Liver (tissue), 9 donors: Measurements from ENCODE around the gene HMX1. TPM values are rescaled to one million over a fixed set of nuclear protein-coding genes. Genes with fewer than 3 reads are reported as not detected.

Source experiments
- DNase-seq: peaks from one replicate; pipeline ENCODE4 v3.0.0-alpha.2; 2017; ENCODE audit warnings: low spot score
- H3K27ac ChIP-seq, 2 donors: one replicate each; pipeline ENCODE4 v1.7.0; 2013; ENCODE audit warnings: inconsistent platforms in 2 of 2, low read length in 2 of 2, control low read depth in 1 of 2, low read depth in 1 of 2, mild to moderate bottlenecking in 1 of 2
- H3K27me3 ChIP-seq, 4 donors: one replicate each; pipeline versions ENCODE4 v1.6.1 to v1.7.0; 2013; ENCODE audit warnings: low read length in 3 of 4, inconsistent platforms in 1 of 4, mild to moderate bottlenecking in 1 of 4, moderate library complexity in 1 of 4; ENCODE audit not compliant: control insufficient read depth in 4 of 4, insufficient read depth in 4 of 4
- H3K36me3 ChIP-seq, 4 donors: one replicate each; pipeline versions ENCODE4 v1.6.1 to v1.7.0; 2013; ENCODE audit warnings: low read length in 3 of 4, mild to moderate bottlenecking in 3 of 4, low read depth in 1 of 4, moderate library complexity in 1 of 4; ENCODE audit not compliant: control insufficient read depth in 4 of 4, insufficient read depth in 3 of 4
- H3K4me1 ChIP-seq, 4 donors: one replicate each; pipeline versions ENCODE4 v1.6.1 to v1.7.0; 2013; ENCODE audit warnings: low read length in 3 of 4, mild to moderate bottlenecking in 3 of 4, moderate library complexity in 1 of 4; ENCODE audit not compliant: control insufficient read depth in 4 of 4, insufficient read depth in 4 of 4
- H3K4me3 ChIP-seq, 3 donors: one replicate each; pipeline versions ENCODE4 v1.6.1 to v1.7.0; 2013; ENCODE audit warnings: low read length in 3 of 3, control low read depth in 1 of 3, low read depth in 1 of 3, mild to moderate bottlenecking in 1 of 3
- H3K9ac ChIP-seq, 2 donors: one replicate each; pipeline ENCODE4 v1.7.0; 2013; ENCODE audit warnings: low read length in 2 of 2, mild to moderate bottlenecking in 2 of 2, moderate library complexity in 2 of 2, control low read depth in 1 of 2, low read depth in 1 of 2
- H3K9me3 ChIP-seq, 4 donors: one replicate each; pipeline versions ENCODE4 v1.6.1 to v1.7.0; 2013; ENCODE audit warnings: low read length in 3 of 4; ENCODE audit not compliant: control insufficient read depth in 4 of 4
- EGR1 ChIP-seq, 2 donors: IDR thresholded peaks; 2 replicates each; pipeline ENCODE4 v1.6.1; 2016 to 2018; ENCODE audit warnings: antibody characterized with exemption in 2 of 2, low read depth in 2 of 2
- FOXA1 ChIP-seq: IDR thresholded peaks from 2 replicates; pipeline ENCODE4 v1.6.1; 2016; ENCODE audit warnings: antibody characterized with exemption
- GABPA ChIP-seq, 2 donors: IDR thresholded peaks in 1 of 2; conservative IDR thresholded peaks in 1 of 2; 2 replicates each; pipeline ENCODE4 v1.6.1; 2016; ENCODE audit warnings: antibody characterized with exemption in 2 of 2, mild to moderate bottlenecking in 1 of 2, moderate library complexity in 1 of 2
- HNF4A ChIP-seq, 2 donors: conservative IDR thresholded peaks; 2 replicates each; pipeline ENCODE4 v1.6.1; 2016; ENCODE audit warnings: antibody characterized with exemption in 2 of 2, mild to moderate bottlenecking in 2 of 2
- HNF4G ChIP-seq: IDR thresholded peaks from 2 replicates; pipeline ENCODE4 v1.6.1; 2016; ENCODE audit warnings: antibody characterized with exemption
- JUND ChIP-seq, 2 donors: IDR thresholded peaks; 2 replicates each; pipeline ENCODE4 v1.6.1; 2016; ENCODE audit warnings: antibody characterized with exemption in 2 of 2
- NR2F2 ChIP-seq: IDR thresholded peaks from 2 replicates; pipeline ENCODE4 v1.6.1; 2016; ENCODE audit warnings: antibody characterized with exemption
- REST ChIP-seq: IDR thresholded peaks from 2 replicates; pipeline ENCODE4 v1.6.1; 2016; ENCODE audit warnings: antibody characterized with exemption, mild to moderate bottlenecking
- RXRA ChIP-seq, 2 donors: IDR thresholded peaks; 2 replicates each; pipeline ENCODE4 v1.6.1; 2017 to 2018; ENCODE audit warnings: antibody characterized with exemption in 2 of 2, mild to moderate bottlenecking in 1 of 2
- SP1 ChIP-seq: IDR thresholded peaks from 2 replicates; pipeline ENCODE4 v1.6.1; 2018; ENCODE audit warnings: antibody characterized with exemption, mild to moderate bottlenecking
- TAF1 ChIP-seq: conservative IDR thresholded peaks from 2 replicates; pipeline ENCODE4 v1.6.1; 2016; ENCODE audit warnings: antibody characterized with exemption, mild to moderate bottlenecking
- YY1 ChIP-seq: IDR thresholded peaks from 2 replicates; pipeline ENCODE4 v1.6.1; 2016; ENCODE audit warnings: antibody characterized with exemption, mild to moderate bottlenecking
- ZBTB33 ChIP-seq: IDR thresholded peaks from 2 replicates; pipeline ENCODE4 v1.6.1; 2016; ENCODE audit warnings: antibody characterized with exemption
- WGBS: extraction: QIAGEN DNeasy Blood & Tissue Kit; methylation state at CpG from one replicate; pipeline ENCODE4 v1.1.7; 2013; 5-methylcytosine and 5-hydroxymethylcytosine counted together
- polyA plus RNA-seq, 2 donors: library from polyadenylated mRNA; stranded (reverse) in 1 of 2; unstranded in 1 of 2; fragments of 200-250 nt in 1 of 2; fragments of >200 nt in 1 of 2; fragmentation: Nextera tagmentation in 1 of 2; extraction: Ambion mirVana in 1 of 2; gene quantifications; one replicate each; pipeline versions ENCODE4 v1.2.1 to v1.2.3, GENCODE V29; 2013 to 2015
- total RNA-seq, 2 donors: library from RNA; depleted of rRNA; stranded (reverse); fragments of >200 nt; gene quantifications; one replicate each; pipeline ENCODE4 v1.2.3, GENCODE V29; 2014
- TF ChIP-seq, protein P1 (sequence below): fragments of 150-350 bp; IDR thresholded peaks from 2 replicates; pipeline ENCODE4 v1.5.1; 2017; ENCODE audit warnings: improper control_type of control experiment, low read depth, low read length; ENCODE audit not compliant: missing input control
- TF ChIP-seq, protein P2 (sequence below): IDR thresholded peaks from 2 replicates; pipeline ENCODE4 v1.6.1; 2016; ENCODE audit warnings: antibody characterized with exemption
- TF ChIP-seq, protein P3 (sequence below): IDR thresholded peaks from 2 replicates; pipeline ENCODE4 v1.6.1; 2016; ENCODE audit warnings: antibody characterized with exemption
- donor health status: healthy.
- donor health status: healthy.
- donor health status: healthy.
- donor health status: healthy.
- donor health status: healthy.

The HMX1 gene
- total and polyA plus RNA-seq, 4 donors: not detected

- TF ChIP-seq, protein P1, sequence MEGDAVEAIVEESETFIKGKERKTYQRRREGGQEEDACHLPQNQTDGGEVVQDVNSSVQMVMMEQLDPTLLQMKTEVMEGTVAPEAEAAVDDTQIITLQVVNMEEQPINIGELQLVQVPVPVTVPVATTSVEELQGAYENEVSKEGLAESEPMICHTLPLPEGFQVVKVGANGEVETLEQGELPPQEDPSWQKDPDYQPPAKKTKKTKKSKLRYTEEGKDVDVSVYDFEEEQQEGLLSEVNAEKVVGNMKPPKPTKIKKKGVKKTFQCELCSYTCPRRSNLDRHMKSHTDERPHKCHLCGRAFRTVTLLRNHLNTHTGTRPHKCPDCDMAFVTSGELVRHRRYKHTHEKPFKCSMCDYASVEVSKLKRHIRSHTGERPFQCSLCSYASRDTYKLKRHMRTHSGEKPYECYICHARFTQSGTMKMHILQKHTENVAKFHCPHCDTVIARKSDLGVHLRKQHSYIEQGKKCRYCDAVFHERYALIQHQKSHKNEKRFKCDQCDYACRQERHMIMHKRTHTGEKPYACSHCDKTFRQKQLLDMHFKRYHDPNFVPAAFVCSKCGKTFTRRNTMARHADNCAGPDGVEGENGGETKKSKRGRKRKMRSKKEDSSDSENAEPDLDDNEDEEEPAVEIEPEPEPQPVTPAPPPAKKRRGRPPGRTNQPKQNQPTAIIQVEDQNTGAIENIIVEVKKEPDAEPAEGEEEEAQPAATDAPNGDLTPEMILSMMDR: no peak
- TF ChIP-seq RXRA (IDR thresholded peaks at IDR 0.05) (no peak), JUND (IDR thresholded peaks at IDR 0.05) (no peak), HNF4G (no peak), GABPA (IDR thresholded peaks at IDR 0.05 in 1 of 2, conservative IDR thresholded peaks at IDR 0.05 in 1 of 2) (no peak), HNF4A (conservative IDR thresholded peaks at IDR 0.05) (no peak), FOXA1 (no peak)
Measured at GRCh38 chr4:8878421-8878820, 6.8 kb upstream of the HMX1 start (continued).

DNA sequence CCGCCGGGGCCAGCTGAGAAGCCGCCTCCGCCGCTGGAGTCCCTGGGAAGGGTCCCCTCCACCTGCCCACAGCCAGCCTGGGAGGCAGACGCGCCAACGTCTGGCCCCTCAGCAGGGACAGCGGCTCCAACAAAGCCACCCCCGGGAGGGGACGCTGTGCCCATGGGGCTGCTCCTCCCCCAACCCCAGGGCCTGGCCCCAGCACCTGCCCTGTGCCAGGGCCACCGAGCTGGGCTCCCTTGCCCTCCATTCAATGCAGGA is 6.1 kb upstream of the HMX1 start:
- H3K27ac ChIP-seq: no peak overlapping the region
- H3K36me3 ChIP-seq: no peaks in the 10 kb centered on the region
- no peak overlapping the region for H3K4me3 ChIP-seq
- H3K9me3 ChIP-seq: no peaks in the 10 kb centered on the region
- no peak overlapping the region for H3K9ac ChIP-seq
- 2% methylated on average over 12 of the region's 12 CpGs for WGBS
- peaks cover 0 to 24% (median 13%) of the 10 kb centered on the region in 4 donors for H3K27me3 ChIP-seq
- DNase-seq: no peak
- TF ChIP-seq ZBTB33 (no peak), FOXA1 (no peak), JUND (IDR thresholded peaks at IDR 0.05) (no peak), HNF4G (no peak), RXRA (IDR thresholded peaks at IDR 0.05) (no peak), TAF1 (no peak), NR2F2 (no peak), SP1 (no peak), EGR1 (IDR thresholded peaks at IDR 0.05; ENCODE audit: low read depth in 2 of 2) (no peak), YY1 (no peak), REST (no peak)
- TF ChIP-seq, protein P2, sequence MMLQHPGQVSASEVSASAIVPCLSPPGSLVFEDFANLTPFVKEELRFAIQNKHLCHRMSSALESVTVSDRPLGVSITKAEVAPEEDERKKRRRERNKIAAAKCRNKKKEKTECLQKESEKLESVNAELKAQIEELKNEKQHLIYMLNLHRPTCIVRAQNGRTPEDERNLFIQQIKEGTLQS: no peak
- TF ChIP-seq, protein P3, sequence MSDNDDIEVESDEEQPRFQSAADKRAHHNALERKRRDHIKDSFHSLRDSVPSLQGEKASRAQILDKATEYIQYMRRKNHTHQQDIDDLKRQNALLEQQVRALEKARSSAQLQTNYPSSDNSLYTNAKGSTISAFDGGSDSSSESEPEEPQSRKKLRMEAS: no peak
- TF ChIP-seq, protein P1: no peak
- H3K4me1 ChIP-seq: no peaks in the 10 kb centered on the region
